Testis (tissue), 3 donors: ENCODE measurements around the gene DNM3. TPM values are rescaled to one million over a fixed set of nuclear protein-coding genes. Genes with fewer than 3 reads are reported as not detected.

Experiments used
- DNase-seq: peaks from one replicate; pipeline ENCODE4 v3.0.0-alpha.2; 2019
- H3K27ac ChIP-seq, 2 donors: fragments of 200-600 bp; sonication (generic); one replicate each; pipeline ENCODE4 v1.5.1; 2019
- H3K27me3 ChIP-seq: fragments of 200-600 bp; sonication (generic); one replicate; pipeline ENCODE4 v1.5.1; 2019
- H3K36me3 ChIP-seq: fragments of 200-600 bp; sonication (generic); one replicate; pipeline ENCODE4 v1.5.1; 2017; ENCODE audit warnings: low read depth; ENCODE audit errors: missing control alignments
- H3K4me1 ChIP-seq: fragments of 200-600 bp; sonication (generic); one replicate; pipeline ENCODE4 v1.5.1; 2019
- H3K4me3 ChIP-seq, 2 donors: fragments of 200-600 bp; sonication (generic); one replicate each; pipeline ENCODE4 v1.5.1; 2017 to 2019
- H3K9me3 ChIP-seq: fragments of 200-600 bp; sonication (generic); one replicate; pipeline ENCODE4 v1.5.1; 2017
- POLR2A ChIP-seq: fragments of 450-650 bp; IDR thresholded peaks from one replicate; pipeline ENCODE4 v1.6.1; 2017; ENCODE audit warnings: antibody characterized with exemption, mild to moderate bottlenecking, moderate library complexity
- WGBS, 2 donors: methylation state at CpG; one replicate each; pipeline ENCODE4 v1.1.5; 2018; 5-methylcytosine and 5-hydroxymethylcytosine counted together
- intact Hi-C: fragments of 100-400 bp; cut with DNase I; formaldehyde crosslinking; loops from one replicate; pipeline ENCODE4 v1.15.1; 2023; ENCODE audit warnings: low total_unique reads
- polyA plus RNA-seq: library from polyadenylated mRNA; stranded (reverse); fragments of 350-450 nt; fragmentation: Illumina TruSeq; extraction: RNeasy Lipid Tissue Mini Kit (QIAGEN cat#74804); gene quantifications from one replicate; pipeline ENCODE4 v1.2.3, GENCODE V29; 2014; ENCODE audit warnings: low read depth, low replicate concordance; ENCODE audit not compliant: insufficient read depth
- total RNA-seq, 2 donors: library from RNA; depleted of rRNA; stranded (reverse); fragments of >200 nt; gene quantifications; one replicate each; pipeline ENCODE4 v1.2.3, GENCODE V29; 2016
- TF ChIP-seq, protein P1 (sequence below), 3 experiments: fragments of 450-650 bp in 2 of 3; fragments of 200-600 bp in 1 of 3; sonication (generic) in 1 of 3; IDR thresholded peaks; one replicate each; pipeline ENCODE4 v1.5.1; 2016 to 2019; ENCODE audit warnings: antibody characterized with exemption in 3 of 3, mild to moderate bottlenecking in 2 of 3, moderate library complexity in 1 of 3

DNM3 gene
- total and polyA plus RNA-seq, 3 donors from 2014 or later = 4.9 to 10.2 (median 8.4) TPM

DNA sequence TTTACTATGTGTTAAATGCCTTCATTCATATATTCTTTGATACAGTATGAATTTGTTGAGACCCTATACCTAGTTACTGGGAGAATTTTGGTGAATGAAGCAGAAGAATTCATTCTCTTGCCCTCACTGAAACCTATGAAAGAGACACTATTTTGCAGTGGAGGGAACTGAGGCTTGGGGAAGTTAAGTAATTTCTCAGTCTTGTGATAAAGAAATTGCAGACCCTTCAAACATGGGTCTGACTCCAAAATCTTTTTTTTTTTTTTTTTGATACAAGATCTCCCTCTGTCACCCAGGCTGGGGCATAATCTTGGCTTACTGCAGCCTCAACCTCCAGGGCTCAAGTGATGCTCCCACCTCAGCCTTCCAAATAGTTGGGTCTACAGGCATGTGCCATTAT is 132.1 kb downstream of the DNM3 start:
- intact Hi-C loops = no loop called here
- H3K4me3 ChIP-seq = no peak overlapping the region
- DNase-seq = no peak
- H3K9me3 ChIP-seq = no peaks in the 10 kb centered on the region
- H3K27ac ChIP-seq = no peak overlapping the region
- H3K4me1 ChIP-seq = no peaks in the 10 kb centered on the region
- no peaks in the 10 kb centered on the region for H3K36me3 ChIP-seq
- TF ChIP-seq POLR2A = no peak
- TF ChIP-seq, protein P1, sequence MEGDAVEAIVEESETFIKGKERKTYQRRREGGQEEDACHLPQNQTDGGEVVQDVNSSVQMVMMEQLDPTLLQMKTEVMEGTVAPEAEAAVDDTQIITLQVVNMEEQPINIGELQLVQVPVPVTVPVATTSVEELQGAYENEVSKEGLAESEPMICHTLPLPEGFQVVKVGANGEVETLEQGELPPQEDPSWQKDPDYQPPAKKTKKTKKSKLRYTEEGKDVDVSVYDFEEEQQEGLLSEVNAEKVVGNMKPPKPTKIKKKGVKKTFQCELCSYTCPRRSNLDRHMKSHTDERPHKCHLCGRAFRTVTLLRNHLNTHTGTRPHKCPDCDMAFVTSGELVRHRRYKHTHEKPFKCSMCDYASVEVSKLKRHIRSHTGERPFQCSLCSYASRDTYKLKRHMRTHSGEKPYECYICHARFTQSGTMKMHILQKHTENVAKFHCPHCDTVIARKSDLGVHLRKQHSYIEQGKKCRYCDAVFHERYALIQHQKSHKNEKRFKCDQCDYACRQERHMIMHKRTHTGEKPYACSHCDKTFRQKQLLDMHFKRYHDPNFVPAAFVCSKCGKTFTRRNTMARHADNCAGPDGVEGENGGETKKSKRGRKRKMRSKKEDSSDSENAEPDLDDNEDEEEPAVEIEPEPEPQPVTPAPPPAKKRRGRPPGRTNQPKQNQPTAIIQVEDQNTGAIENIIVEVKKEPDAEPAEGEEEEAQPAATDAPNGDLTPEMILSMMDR (IDR thresholded peaks at IDR 0.05) = no peak
- H3K27me3 ChIP-seq = no peaks in the 10 kb centered on the region

DNA sequence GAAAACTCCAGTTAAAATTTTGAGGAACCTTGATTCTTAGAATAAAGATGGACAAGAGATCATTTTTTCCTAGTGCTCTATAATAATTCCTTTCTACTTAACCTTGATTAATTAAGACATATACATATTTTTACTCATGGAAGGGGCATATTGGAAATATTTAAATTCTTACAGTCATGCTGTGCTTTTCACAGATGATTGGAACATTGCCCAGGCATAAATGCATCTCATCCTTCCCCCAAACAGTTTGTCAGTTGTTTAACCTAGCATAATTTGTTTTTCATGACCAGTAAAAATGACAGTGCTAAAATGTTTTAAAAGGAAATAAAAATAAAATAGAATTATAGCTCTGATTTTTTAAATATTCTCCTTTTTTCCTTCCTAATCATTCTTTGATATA is 140.0 kb downstream of the DNM3 start:
- H3K4me1 ChIP-seq = no peaks in the 10 kb centered on the region
- DNase-seq = no peak
- no peak for TF ChIP-seq POLR2A
- TF ChIP-seq, protein P1 (IDR thresholded peaks at IDR 0.05) = no peak
- no peaks in the 10 kb centered on the region for H3K9me3 ChIP-seq
- no peak overlapping the region for H3K4me3 ChIP-seq
- no peak overlapping the region for H3K27ac ChIP-seq
- intact Hi-C loops = loop anchor here (5.0 kb wide), 1 partner anchor 179 kb away; no protein-coding TSS in a partner anchor
- no peaks in the 10 kb centered on the region for H3K27me3 ChIP-seq
- H3K36me3 ChIP-seq = no peaks in the 10 kb centered on the region

DNA sequence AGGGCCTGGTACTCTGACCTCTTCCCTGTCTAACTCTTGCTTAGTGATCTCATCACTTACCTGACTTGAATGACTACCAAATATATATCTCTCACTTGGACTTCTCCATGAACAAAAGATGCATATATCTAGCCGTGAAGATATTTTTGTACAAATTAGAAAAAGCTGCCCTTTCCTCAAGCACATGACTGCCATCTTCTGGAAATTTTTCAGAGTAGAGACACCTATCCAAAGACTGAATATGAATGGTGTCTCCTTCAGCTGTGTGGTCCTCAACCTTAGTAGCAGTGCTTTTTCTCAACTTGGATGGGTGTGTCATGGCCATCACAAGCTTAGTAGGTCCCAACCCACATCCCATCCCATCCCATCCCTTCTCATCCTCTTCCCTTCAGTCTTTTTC is 142.3 kb downstream of the DNM3 start:
- Histone ChIP-seq H3K4me3 (no peak overlapping the region), H3K27me3 (no peaks in the 10 kb centered on the region), H3K36me3 (no peaks in the 10 kb centered on the region), H3K9me3 (no peaks in the 10 kb centered on the region), H3K27ac (no peak overlapping the region), H3K4me1 (no peaks in the 10 kb centered on the region)
- WGBS, 2 donors = 29 to 43% methylated on average over 1 of the region's 1 CpG
- no peak for DNase-seq
- intact Hi-C loops = loop anchor here (5.0 kb wide), 1 partner anchor 181 kb away; no protein-coding TSS in a partner anchor
- TF ChIP-seq, protein P1 (IDR thresholded peaks at IDR 0.05) = peak in 2 of 3 experiments; percentile 8 to 25
- no peak for TF ChIP-seq POLR2A

DNA sequence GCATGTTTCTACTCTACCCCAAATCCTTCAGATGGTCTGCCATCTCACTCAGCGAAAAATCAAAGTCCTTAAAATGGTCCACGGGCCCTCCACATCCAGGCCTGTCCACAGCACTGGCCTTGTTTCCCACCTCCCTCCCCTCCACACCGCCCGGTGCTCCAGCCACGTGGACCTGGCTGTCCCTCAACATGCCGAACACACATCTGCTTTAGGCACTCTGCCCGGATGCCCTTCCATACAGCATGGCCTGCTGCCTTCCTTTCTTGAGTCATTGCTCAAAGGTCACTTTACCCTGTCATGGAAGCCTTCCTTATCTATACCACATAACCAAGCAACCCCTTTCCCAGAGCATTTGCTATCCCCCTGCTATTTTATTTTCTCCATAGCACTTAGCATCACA is 143.0 kb downstream of the DNM3 start:
- no peaks in the 10 kb centered on the region for H3K27me3 ChIP-seq
- WGBS, 2 donors = 67 to 70% methylated on average over 7 of the region's 7 CpGs
- intact Hi-C loops = loop anchor here (5.0 kb wide), 1 partner anchor 182 kb away; no protein-coding TSS in a partner anchor
- H3K4me1 ChIP-seq = no peaks in the 10 kb centered on the region
- no peaks in the 10 kb centered on the region for H3K36me3 ChIP-seq
- TF ChIP-seq, protein P1 (IDR thresholded peaks at IDR 0.05) = no peak
- no peak for TF ChIP-seq POLR2A
- no peak for DNase-seq
- H3K9me3 ChIP-seq = no peaks in the 10 kb centered on the region
- H3K4me3 ChIP-seq = no peak overlapping the region
- no peak overlapping the region for H3K27ac ChIP-seq

DNA sequence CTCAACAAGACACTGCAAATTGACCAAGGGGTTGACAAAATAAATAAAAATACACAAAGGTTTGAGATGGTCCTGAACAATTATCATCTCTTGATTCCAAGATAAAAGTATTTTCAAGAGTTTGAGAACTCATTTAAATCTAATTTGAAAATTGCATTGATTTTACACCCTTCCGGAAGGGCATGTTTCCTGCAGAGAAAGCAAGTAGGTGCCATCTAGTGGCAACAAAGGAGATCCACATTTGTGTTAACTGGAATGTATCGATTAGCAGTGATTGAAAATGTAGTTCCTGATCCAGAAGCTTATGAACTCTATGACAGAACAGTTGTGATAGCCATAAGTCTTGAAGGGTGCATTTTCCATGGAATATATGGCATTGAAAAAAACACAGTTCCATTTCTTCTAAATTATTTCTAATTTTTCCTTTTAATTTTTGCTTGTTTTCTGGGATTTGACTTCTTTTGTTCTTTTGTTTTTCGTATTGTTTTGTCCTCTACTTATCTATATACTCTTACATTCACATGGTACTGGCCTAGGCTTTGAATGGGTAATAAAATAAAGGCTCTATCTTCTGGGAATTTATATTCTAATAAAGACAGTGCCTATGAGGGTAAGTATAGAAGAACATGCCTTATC is 143.7 kb downstream of the DNM3 start:
- intact Hi-C loops = loop anchor here (5.0 kb wide), 1 partner anchor 183 kb away; no protein-coding TSS in a partner anchor
- Histone ChIP-seq H3K9me3 (no peaks in the 10 kb centered on the region), H3K27ac (no peak overlapping the region), H3K27me3 (no peaks in the 10 kb centered on the region), H3K36me3 (no peaks in the 10 kb centered on the region), H3K4me3 (no peak overlapping the region), H3K4me1 (no peaks in the 10 kb centered on the region)
- no peak for DNase-seq
- 35 to 36% methylated on average over 3 of the region's 3 CpGs for WGBS, 2 donors
- TF ChIP-seq, protein P1 (IDR thresholded peaks at IDR 0.05) = peak; percentile 75 to 79 (median 77)
- TF ChIP-seq POLR2A = no peak
